ENCODE data around the gene INPPL1. TPM values are rescaled to one million over a fixed set of nuclear protein-coding genes. Genes with fewer than 3 reads are reported as not detected.

Gene INPPL1
- total RNA-seq, 2 donors from 2014 or later: 85.0 to 142 TPM

DNA sequence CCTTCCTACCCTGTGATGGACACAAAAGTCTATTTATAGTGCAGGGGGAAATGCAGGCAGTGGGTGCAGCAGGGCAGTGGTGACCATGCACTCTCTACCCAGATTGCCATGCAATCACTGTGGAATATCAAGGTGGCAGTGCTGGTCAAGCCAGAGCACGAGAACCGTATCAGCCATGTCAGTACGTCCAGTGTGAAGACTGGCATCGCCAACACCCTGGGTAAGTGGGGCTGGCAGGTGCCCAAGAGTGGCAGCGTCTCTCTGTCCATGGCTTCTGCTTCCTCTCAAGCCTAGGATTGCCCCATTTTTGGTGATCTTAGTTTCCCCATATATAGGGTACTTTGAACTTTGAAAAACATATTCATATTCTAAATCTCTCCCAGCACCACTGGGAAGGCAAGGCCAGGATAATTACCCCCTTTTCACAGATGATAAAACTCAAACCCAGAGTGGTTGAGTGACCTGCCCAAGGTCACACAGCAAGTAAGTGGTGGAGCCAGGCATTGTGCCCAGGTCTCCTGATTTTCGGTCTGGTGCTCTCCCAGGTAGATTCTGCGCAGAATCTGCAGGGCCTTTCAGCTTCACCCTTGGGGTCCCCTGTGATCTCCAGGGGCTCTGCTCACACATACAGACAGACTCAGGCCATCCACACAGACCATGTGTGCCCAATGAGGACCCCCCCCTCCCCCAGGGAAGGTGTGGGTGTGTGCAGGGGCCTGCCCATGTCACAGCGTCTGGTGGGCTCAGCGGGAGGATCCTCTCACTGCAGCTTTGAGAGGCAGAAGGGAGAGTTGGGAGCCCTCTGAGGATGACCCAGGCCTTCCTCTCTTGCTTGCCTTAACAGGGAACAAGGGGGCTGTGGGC lies 7.1 kb downstream of the INPPL1 start:
- Histone ChIP-seq H3K4me1 (replicated peaks) (no peaks in the 10 kb centered on the region), H3K9me3 (no peaks in the 10 kb centered on the region), H3K4me3 (no peak overlapping the region), H3K36me3 (peaks cover 20 to 54% of the 10 kb centered on the region in 2 donors), H3K27me3 (replicated peaks; ENCODE audit: insufficient read depth) (no peaks in the 10 kb centered on the region), H3K27ac (no peak overlapping the region)
- no peak for TF ChIP-seq POLR2A (IDR thresholded peaks at IDR 0.05)
- TF ChIP-seq, protein P1, sequence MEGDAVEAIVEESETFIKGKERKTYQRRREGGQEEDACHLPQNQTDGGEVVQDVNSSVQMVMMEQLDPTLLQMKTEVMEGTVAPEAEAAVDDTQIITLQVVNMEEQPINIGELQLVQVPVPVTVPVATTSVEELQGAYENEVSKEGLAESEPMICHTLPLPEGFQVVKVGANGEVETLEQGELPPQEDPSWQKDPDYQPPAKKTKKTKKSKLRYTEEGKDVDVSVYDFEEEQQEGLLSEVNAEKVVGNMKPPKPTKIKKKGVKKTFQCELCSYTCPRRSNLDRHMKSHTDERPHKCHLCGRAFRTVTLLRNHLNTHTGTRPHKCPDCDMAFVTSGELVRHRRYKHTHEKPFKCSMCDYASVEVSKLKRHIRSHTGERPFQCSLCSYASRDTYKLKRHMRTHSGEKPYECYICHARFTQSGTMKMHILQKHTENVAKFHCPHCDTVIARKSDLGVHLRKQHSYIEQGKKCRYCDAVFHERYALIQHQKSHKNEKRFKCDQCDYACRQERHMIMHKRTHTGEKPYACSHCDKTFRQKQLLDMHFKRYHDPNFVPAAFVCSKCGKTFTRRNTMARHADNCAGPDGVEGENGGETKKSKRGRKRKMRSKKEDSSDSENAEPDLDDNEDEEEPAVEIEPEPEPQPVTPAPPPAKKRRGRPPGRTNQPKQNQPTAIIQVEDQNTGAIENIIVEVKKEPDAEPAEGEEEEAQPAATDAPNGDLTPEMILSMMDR (IDR thresholded peaks at IDR 0.05): no peak
- TF ChIP-seq POLR2AphosphoS5 (IDR thresholded peaks at IDR 0.05): no peak
- no peak for DNase-seq (ENCODE audit: low spot score)
- intact Hi-C loops (cut with DNase I): loop anchor here (10.0 kb wide), 1 partner anchor 217 kb away; no protein-coding TSS in a partner anchor
- 88% methylated on average over 9 of the region's 9 CpGs for WGBS

- H3K36me3 ChIP-seq: peaks cover 20 to 58% of the 10 kb centered on the region in 2 donors
- H3K27me3 ChIP-seq (replicated peaks; ENCODE audit: insufficient read depth): no peaks in the 10 kb centered on the region
- no peak for DNase-seq (ENCODE audit: low spot score)
- H3K27ac ChIP-seq: no peak overlapping the region
- intact Hi-C loops (cut with DNase I): loop anchor here (10.0 kb wide), 1 partner anchor 218 kb away; no protein-coding TSS in a partner anchor
- H3K4me3 ChIP-seq: no peak overlapping the region
- no peaks in the 10 kb centered on the region for H3K9me3 ChIP-seq
- H3K4me1 ChIP-seq (replicated peaks): no peaks in the 10 kb centered on the region
- 89% methylated on average over 18 of the region's 18 CpGs for WGBS
- TF ChIP-seq, protein P1 (IDR thresholded peaks at IDR 0.05): no peak
- TF ChIP-seq POLR2AphosphoS5 (IDR thresholded peaks at IDR 0.05) (no peak), POLR2A (IDR thresholded peaks at IDR 0.05) (no peak)
These were observed 7.9 kb downstream of the INPPL1 start for GRCh38 chr11:72232260-72233055.

DNA sequence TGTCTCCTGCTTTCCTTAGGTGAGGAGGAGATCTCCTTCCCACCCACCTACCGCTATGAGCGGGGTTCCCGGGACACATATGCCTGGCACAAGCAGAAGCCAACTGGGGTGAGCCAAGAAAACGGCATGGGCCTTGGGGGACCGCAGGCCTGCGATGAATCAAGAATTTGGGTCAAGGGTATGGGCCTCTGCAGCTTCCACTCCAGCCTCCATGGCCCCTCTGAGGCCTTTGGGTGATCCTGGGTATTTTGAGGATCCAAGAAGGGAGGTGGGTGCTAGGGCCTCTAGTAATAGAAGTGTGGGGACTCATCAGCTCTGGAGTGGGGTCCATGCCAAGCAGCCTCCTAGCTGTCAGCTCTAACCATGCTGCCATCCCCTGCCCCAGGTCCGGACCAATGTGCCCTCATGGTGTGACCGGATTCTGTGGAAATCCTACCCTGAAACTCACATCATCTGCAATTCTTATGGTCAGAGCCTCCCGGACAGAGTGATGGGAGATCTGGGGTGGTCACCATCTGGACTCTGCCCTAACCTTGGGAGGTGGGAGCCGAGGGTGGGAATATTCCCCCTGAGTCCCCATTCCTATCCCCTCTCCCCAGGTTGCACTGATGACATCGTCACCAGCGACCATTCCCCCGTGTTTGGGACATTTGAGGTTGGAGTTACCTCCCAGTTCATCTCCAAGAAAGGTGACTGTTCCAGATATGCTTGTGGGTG lies 8.6 kb downstream of the INPPL1 start:
- DNase-seq (ENCODE audit: low spot score): no peak

GRCh38 chr11:72233773-72234513 lies 9.4 kb downstream of the INPPL1 start:
- intact Hi-C loops (cut with DNase I): loop anchor here (10.0 kb wide), 1 partner anchor 219 kb away; no protein-coding TSS in a partner anchor
- Histone ChIP-seq H3K27ac (no peak overlapping the region), H3K4me1 (replicated peaks) (no peaks in the 10 kb centered on the region), H3K36me3 (peaks cover 15 to 51% of the 10 kb centered on the region in 2 donors), H3K4me3 (no peak overlapping the region), H3K9me3 (no peaks in the 10 kb centered on the region), H3K27me3 (replicated peaks; ENCODE audit: insufficient read depth) (no peaks in the 10 kb centered on the region)
- 88% methylated on average over 8 of the region's 8 CpGs for WGBS
- DNase-seq (ENCODE audit: low spot score): no peak
- TF ChIP-seq, protein P1 (IDR thresholded peaks at IDR 0.05): no peak
- no peak for TF ChIP-seq POLR2A (IDR thresholded peaks at IDR 0.05)
- no peak for TF ChIP-seq POLR2AphosphoS5 (IDR thresholded peaks at IDR 0.05)

More for the DNA sequence above, 8.6 kb downstream of the INPPL1 start:
- H3K36me3 ChIP-seq: peaks cover 20 to 58% of the 10 kb centered on the region in 2 donors
- H3K4me1 ChIP-seq (replicated peaks): no peaks in the 10 kb centered on the region
- WGBS: 87% methylated on average over 13 of the region's 13 CpGs
- no peak overlapping the region for H3K4me3 ChIP-seq
- TF ChIP-seq POLR2A (IDR thresholded peaks at IDR 0.05): no peak
- H3K9me3 ChIP-seq: no peaks in the 10 kb centered on the region
- H3K27ac ChIP-seq: no peak overlapping the region
- intact Hi-C loops (cut with DNase I): loop anchor here (10.0 kb wide), 1 partner anchor 218 kb away; no protein-coding TSS in a partner anchor
- no peaks in the 10 kb centered on the region for H3K27me3 ChIP-seq (replicated peaks; ENCODE audit: insufficient read depth)

Measured in prostate gland (tissue), 2 donors.